GM19043 (cell line): ENCODE data around the gene LETM1.

Source experiments
- ATAC-seq: cut with Tn5 transposase; IDR thresholded peaks from one replicate; pipeline ENCODE4 v1.9.1; 2021; ENCODE audit warnings: low read depth; ENCODE audit not compliant: unreplicated experiment

LETM1 gene

DNA sequence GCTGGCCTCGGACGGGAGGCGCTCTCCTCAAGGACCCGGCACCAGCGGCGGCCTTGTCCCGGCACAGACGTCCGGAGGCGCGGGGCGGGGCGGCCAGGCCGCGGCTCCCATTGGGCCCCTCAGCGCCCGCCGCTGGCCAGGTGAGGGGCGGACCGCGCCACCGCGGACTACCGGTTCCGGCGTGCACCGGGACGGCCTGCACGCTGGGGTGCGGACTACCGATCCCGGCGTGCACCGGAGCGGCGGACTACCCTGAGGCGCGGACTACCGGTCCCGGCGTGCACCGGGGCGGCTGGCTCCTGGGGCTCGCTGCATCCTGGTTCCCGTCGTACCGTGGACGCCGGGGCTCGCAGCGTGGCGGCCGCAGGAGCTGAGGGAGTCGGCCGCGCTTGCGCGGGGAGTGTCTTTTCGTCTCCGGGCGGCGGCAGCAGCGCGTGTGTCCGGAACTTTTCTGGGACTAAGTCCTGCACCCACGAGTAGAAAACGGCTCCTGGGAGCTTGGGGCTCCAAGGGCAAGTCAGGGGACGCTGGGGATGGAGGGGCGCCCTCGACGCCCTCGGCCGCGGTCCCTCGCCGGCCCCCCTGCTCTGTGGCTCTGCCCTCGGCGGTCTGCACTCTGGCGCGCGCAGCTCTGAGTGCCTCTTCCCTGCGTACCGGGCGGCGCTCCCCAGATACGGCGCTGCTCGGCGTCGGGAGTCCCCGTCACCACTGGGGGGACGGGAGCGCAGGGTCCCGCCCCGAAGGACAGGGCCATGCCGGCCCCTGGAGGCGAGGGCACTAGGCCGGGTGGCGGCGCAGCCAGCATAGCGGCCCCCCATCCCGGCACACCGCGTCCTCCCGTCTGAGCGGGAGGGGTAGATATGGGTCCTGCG is at the start of gene LETM1:
Gene LETM1, minus strand, starts transcription at position 86 of the 872 bp plus-strand sequence. CDS start 206 bp downstream, outside the sequence.
- peak; percentile 90 for ATAC-seq

DNA sequence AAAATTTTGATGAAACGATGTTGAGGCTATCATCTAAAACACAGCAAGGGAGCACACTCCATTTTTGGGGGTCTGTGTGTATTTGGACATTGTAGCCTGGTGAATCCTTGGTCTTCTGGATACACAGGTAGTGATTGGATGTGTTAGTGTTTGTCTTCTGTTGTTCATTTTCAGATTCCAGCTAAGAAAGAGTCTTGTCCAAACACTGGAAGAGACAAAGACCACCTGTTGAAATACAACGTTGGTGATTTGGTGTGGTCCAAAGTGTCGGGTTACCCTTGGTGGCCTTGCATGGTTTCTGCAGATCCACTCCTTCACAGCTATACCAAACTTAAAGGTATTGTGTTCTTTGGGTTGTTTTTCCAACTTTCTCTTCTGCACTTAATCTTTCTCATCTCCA is 48.1 kb upstream of the LETM1 start:
- no peak for ATAC-seq

DNA sequence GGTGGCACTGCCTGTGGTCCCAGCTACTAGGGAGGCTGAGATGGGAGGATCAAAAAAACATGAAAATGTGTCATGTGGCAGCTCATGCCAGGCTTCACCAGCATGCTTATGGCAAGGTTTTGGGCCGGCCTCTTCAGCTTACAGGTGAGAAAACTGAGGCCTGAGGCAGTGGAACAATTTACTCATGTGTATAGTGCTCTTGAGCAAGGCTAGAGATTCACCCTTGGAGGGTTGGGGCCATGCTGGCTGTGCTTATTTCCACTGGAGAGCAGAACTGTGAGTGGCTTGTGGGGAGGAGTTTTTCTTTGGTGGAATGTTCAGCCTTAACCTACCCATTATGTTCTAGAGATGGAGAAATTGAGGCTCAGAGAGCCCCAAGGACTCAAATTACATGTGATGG is 47.1 kb upstream of the LETM1 start:
- ATAC-seq, result no peak

DNA sequence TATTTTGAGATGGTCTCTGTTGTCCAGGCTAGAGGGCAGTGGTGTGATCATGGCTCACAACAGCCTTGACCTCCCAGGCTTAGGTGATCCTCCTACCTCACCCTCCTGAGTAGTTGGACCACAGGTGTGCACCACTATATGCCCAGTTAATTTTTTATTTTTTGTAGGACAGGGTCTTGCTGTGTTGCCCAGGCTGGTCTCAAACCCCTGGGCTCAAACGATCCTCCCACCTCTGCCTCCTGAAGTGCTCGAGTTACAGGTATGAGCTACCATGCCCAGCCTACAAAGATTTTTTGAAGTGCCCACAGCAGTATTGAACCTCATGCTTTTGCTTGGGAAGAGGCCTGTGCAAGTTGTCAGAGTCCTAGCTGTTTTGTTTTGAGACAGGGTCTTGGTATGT is 46.3 kb upstream of the LETM1 start:
- no peak for ATAC-seq

DNA sequence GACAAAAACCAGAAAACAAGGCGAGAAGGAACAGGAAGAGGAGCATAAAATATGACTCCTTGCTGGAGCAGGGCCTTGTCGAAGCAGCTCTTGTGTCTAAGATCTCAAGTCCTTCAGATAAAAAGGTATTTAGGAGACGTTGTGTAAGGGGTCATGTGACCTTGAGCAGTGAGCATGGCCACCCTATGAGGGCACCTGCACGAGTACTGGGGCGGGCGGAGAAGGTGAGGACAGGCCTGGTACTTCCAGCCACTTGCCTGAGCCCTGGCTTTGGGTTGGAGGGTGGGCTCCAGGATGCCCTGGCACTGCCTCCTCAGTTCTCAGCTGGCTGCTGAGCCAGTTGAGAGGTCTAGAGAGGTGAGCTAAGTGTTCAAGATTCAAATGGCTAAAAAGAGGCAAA is 45.2 kb upstream of the LETM1 start:
- ATAC-seq, result no peak

DNA sequence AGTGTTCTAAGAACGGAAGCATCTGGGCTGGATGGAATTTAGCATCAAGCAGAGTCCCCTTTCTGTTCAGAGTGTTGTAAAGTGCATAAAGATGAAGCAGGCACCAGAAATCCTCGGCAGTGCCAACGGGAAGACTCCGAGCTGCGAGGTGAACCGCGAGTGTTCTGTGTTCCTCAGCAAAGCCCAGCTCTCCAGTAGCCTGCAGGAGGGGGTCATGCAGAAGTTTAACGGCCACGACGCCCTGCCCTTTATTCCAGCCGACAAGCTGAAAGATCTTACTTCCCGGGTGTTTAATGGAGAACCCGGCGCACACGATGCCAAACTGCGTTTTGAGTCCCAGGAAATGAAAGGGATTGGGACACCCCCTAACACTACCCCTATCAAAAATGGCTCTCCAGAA is 44.7 kb upstream of the LETM1 start:
- no peak for ATAC-seq

DNA sequence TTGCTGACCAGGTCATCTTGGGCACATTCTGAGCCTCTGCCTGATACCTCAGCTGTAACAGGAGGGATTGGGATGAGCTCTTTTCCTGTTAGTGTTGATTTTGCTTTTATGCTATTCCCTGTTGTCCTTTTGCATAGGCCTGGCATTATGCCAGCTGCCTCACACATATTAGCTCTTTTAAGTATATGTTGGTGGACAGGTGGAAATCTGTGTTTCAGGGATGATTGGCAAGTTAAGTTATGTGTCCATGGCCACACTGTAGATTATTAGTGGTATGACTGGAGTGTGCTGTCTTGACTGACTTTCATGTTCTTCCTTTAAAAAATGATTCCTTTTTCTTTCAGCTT is 44.1 kb upstream of the LETM1 start:
- no peak for ATAC-seq

DNA sequence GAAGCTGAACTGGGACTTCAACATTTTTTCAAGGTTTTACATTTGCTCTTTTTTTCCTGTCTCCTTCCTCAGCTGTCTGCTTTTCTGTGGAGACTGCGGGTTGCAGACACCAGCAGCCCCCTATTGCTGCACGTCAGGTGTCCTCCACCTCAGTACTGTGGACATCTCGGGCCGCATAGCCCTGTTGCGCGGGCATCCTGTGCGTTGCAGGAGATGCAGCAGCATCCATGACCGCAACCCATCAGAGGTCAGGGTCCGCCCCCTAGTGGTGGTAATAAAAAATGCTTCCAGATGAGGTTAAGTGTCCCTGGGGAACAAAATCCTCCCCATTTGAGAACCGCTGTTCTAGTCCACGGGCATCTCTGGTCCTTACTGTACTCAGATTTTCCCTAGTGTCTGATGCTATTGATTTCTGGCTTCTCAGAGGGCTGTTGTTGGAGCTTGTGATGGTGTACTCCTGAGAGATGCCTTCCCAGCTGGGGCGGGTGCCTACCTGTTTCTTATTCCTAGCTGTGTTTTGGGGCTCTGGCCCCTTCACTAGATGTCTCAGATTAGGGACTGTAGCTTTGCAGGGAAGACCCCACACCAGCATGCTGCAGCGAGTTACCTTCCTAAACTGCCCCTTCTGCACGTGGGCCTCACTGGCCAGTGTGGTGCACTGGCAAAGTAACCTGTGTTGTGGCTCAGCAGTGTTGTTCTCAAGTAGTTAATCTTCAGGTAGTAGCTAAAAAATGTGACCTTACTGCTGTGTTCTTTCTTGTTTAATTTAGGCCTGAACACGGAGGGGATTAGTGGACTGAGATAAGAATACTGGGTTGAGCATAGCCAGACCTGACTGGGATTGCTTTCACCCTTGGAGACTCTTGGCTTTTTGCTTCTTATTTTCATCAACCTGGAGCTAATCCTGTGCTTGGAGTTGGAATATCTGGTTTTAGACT is 43.5 kb upstream of the LETM1 start:
- peak; percentile 75 for ATAC-seq

DNA sequence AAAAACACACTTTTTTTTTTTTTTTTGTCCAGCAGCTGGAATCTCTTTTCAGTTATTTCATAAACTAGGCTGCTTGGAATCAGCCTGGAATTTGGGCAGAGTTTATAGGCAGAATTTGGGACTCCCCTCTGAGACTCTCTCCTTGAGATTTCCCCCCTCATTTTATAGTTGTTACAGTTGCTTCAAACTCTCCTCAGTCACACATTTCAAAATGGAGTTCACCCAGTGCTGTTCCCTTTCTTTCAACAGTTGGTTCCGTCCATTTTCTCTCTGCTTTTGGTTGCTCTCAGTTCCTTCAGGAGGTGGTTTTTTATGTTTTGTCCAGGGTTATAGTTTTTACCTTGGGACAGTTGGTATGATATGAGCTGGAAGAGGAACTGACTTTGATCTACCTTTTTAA is 42.7 kb upstream of the LETM1 start:
- ATAC-seq, result no peak

DNA sequence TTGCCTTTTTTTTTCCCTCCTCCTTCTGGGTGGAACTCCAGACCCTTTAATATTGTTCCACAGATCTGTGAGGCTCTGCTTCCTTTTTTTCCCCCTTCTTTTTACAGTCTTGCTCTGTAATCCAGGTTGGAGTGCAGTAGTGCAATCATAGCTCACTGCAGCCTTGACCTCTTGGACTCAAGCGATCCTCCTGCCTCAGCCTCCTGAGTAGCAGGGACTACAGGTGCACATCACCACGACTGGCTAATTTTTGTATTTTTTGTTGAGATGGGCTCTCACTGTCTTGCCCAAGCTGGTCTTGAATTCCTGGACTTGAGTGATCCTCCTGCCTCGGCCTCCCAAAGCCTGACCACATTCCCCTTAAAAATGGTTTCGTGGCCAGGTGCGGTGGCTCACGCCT is 42.1 kb upstream of the LETM1 start:
- ATAC-seq, result no peak

DNA sequence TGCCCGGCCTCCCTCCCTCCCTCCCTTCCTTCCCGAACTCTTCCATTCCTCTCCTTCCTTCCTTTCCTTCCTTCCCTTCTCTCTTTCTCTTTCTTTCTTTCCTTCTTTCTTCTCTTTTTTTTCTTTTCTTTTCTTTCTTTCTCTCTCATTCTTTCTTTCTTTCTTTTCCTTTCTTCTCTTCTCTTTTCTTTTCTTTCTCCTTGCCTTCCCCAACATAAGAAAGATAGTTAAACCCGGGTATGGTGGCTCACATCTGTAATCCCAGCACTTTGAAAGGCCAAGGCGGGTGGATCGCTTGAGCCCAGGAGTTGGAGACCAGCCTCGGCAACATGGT is 40.7 kb upstream of the LETM1 start:
- ATAC-seq, result no peak

DNA sequence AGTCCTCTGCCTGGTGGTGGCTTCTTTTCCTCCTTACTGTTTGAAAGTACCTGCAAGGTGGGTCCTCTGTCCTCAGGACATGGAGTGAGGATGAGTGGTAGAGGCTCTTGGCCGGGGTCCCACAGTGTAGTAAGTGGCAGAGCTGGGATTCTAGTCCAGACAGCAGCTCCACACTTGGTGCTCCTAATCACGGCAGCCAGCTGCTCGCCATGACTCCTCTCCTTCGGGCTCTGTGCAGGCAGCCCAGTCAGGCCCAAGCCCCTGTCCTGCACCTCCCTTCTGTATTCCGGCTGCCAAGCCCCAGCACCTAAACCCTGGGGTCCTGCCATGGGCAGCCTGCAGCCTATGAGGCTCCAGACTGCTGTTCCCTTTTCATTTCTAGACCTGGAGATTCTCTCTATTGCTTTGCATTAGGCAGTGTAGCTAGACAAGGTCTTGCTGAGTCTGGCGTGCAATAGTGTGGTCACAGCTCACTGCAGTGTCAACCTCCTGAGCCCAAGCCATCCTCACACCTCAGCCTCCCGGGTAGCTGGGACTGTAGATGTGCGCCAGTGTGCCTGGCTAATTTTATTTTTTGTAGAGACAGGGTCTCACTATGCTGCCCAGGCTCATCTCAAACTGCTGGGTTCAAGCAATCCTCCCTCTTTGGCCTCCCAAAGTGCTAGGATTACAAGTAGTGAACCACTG is 40.2 kb upstream of the LETM1 start:
- ATAC-seq, result no peak

DNA sequence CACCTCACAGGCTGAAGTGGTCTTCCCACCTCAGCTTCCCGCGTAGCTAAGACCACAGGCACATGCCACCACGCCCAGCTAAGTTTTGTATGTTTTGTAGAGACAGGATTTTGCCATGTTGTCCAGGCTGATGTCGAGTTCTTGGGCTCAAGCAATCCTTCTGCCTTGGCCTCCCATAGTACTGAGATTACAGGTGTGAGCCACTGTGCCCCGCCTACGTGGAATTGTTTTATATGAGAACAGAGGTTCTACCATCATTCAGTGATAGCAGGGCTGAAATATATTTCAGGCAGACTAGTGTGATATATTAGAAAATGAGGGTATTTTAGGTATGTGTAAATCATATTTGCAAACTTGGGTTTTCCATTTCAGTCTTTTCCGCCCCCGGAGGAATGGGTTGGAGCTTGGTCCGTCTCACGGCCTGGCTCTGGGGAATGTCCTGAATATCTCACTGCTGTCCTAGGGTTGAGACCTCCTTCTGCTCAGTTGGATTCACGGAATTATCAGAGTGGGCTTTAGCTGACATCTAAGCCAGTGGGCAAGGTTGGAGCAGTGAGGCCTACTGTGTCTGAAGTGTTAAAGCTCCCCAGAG is 35.1 kb upstream of the LETM1 start:
- ATAC-seq, result no peak

DNA sequence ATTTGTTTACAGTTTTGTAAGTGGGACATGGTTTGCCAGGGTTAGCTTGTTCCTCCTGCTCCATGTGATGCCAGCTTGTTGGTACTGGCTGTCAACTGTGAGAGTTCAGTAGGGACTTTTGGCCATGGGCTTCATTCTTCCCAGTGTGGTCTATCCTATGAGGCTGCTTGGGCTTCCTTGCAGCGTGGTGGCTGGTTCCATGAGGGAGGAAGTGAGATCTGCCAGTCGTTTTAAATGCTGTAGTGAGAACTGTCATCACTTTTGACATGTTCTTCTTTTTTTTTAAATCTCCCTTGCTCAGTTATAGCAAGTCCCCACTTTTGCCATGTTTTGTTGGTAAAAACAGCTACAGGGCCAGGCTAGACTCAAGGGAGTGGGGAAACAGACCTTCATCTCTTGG is 31.1 kb upstream of the LETM1 start:
- no peak for ATAC-seq

DNA sequence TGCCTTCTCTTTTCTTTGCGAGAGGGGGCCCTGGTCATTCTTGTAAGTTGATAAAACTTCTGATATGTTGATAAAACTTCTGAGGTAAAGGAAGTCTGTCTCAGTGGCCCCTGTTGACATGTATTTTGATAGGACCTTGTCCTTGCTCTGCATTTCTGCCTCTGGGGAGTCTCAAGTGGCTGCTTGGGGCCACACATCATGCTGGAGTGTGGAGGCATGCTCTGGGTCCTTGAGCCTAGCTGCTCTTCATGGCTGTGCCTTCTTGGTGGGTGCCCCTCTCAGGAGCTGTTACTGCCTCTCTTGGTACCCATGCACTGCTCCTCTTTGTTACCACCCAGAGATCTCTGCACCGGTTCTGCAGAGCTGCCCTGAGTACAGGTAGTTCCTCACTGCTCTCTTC is 29.5 kb upstream of the LETM1 start:
- no peak for ATAC-seq

DNA sequence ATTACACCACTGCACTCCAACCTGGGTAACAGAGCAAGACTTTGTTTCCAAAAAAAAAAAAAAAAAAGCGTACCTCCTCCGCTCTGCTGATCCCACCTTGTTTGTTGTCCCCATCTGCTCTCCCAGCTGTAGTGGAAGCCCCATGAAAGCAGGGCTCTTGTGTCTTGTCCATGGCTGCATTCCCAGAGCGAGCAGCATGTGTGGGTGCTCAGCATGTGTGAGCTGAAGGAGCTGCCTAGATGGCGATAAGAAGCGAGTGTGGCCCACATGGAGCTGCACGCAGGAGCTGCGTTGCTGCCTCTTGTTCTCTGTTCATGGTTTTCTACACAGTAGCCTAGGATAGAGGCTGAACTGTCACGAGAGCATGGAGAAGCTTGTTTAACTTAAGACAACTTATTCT is 27.6 kb upstream of the LETM1 start:
- ATAC-seq, result no peak

DNA sequence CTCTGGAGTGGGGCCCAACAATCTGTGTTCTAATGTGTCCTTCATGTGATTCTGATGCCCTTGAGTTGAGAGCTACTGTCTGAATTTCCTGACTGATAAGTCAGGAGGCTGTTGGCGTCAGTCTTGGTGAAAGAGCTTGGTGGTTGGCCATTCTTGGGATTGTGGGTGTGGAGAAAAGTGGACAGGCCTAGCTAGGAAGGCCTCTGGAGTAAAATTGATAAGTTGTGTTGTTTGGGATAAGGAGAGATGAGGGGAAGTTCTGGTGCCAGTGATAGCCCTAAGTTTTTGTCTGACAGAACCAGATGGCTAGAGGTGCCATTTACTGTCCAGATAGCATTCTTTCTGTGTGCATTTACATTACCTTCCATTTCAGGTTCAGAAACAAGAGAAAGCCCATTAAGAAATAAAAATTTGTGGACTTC is 26.9 kb upstream of the LETM1 start:
- ATAC-seq, result no peak

DNA sequence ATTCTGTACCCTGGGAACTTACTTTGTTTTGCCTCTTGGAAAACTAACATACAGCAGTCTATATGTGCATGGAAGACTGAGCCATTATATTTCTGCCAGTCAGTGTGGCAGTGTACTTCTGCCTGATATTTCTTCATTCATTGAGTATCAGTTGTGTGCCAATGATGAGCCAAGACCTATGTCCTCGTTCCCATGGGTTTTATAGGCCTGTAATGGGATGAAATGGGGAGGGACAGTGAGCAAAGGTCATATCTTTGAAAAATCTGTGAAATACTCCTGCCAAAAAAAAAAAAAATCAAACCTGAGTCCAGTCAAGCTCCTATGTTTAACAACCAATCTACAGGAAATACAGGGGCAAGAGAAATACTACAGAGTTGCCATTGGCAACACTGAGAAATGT is 24.4 kb upstream of the LETM1 start:
- ATAC-seq, result no peak

DNA sequence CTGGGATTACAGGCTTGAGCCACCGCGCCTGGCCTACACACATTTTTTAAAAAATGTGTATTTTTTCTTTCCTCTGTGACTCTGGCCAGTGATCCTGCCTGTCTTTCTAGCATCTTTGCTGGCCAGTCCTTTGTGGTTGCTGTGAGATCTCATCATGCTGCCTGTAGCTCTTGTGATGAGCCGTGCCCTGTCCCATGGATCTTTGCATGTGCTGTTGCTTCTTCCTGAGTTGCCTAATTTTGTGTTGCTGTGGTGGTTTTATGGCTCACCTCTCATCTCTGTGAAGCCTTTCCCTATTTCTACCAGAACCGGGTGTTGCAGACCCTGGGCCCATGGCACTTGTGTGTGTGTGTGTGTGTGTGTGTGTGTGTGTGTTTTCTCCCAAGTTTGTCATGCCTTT is 23.5 kb upstream of the LETM1 start:
- no peak for ATAC-seq

DNA sequence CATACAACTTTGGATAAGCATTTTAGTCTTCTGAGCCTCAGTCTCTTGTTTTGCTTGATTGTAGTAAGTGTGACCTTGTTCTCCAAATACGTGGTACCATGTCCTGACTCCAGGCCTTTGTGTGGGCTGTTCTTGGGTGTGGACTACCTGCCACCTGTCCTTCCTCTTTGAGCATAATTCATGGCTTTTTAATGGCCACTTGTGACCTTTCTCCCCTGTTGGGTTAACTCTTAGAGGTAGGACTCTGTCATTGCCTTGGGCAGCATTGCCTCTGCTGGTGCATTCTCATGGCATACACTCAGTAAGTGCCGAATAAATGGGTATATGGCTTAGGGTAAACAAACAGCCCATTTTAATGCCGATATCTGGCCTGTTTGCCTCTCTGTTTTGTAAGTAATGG is 18.2 kb upstream of the LETM1 start:
- ATAC-seq, result no peak

DNA sequence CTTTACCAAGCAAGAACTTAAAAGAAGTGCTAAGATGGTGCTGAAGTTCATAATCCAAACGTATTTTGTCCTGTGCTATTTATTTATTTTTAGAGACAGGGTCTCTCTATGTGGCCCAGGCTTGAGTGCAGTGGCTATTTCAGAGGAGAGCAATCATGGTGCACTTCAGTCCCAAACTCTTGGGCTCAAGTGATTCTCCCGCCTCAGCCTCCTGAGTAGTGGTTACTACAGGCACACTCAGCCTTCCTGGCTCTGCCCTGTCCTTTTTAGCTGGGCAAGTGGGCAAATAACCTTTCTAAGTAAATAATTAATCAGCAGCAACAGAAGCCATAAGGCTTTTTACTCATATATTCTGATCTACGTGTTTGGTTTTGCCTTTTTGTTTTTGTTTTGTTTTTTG is 17.8 kb upstream of the LETM1 start:
- no peak for ATAC-seq
